Activated naive CD4-positive, alpha-beta T cell treated with anti-CD3 and anti-CD28 coated beads for 36 hours (primary cell): ENCODE measurements around the gene DNMT1. TPM values are rescaled to one million over a fixed set of nuclear protein-coding genes. Genes with fewer than 3 reads are reported as not detected.

Source experiments
- CTCF ChIA-PET: fragments of 350-600 bp; sonication (Branson Sonifier 250); formaldehyde crosslinking; loops from one replicate; lab custom pipeline; 2021; ENCODE audit warnings: antibody characterized with exemption; lab: Charles Lee
- DNase-seq: peaks from one replicate; pipeline ENCODE4 v3.0.0-alpha.2; 2020
- H3K27ac Mint-ChIP-seq: one replicate; pipeline ENCODE4 v1.8.0; 2021; ENCODE audit warnings: mild to moderate bottlenecking, mixed read lengths
- H3K27me3 Mint-ChIP-seq: one replicate; pipeline ENCODE4 v1.8.0; 2021; ENCODE audit warnings: low read depth, mixed read lengths
- H3K36me3 Mint-ChIP-seq: one replicate; pipeline ENCODE4 v1.8.0; 2021; ENCODE audit warnings: low read depth, mixed read lengths
- H3K4me1 Mint-ChIP-seq: one replicate; pipeline ENCODE4 v1.8.0; 2021; ENCODE audit warnings: low read depth, mixed read lengths
- H3K4me3 Mint-ChIP-seq: one replicate; pipeline ENCODE4 v1.8.0; 2021; ENCODE audit warnings: mild to moderate bottlenecking, moderate library complexity, mixed read lengths
- H3K9me3 Mint-ChIP-seq: one replicate; pipeline ENCODE4 v1.8.0; 2021; ENCODE audit warnings: mixed read lengths
- intact Hi-C: fragments of 100-400 bp; cut with micrococcal nuclease; formaldehyde crosslinking; loops from one replicate; pipeline ENCODE4 v1.15.1; 2023
- total RNA-seq, 2 experiments: library from RNA; stranded (reverse); gene quantifications; one replicate each; pipeline ENCODE4 v1.2.3, GENCODE V29; 2021

The DNMT1 gene
- total RNA-seq, 2 experiments from 2014 or later, result 365 to 371 TPM

- Mint-ChIP-seq H3K27ac (peak overlapping the region; percentile 53), H3K36me3 (peaks cover 57% of the 10 kb centered on the region), H3K4me3 (no peak overlapping the region), H3K4me1 (peaks cover 55% of the 10 kb centered on the region), H3K9me3 (no peaks in the 10 kb centered on the region), H3K27me3 (no peaks in the 10 kb centered on the region)
- CTCF ChIA-PET, result interaction anchor here (0.6 to 1.3 kb wide), 3 partner anchors 12 to 112 kb away, joined by 3 to 4 read pairs (median 3); no protein-coding TSS in a partner anchor
- intact Hi-C loops, result loop anchor here (5.0 kb wide), 1 partner anchor 179 kb away; no protein-coding TSS in a partner anchor
- DNase-seq, result no peak
Observed at GRCh38 chr19:10110972-10111317, 83.8 kb downstream of the DNMT1 start.

- CTCF ChIA-PET, result interaction anchor here (0.8 to 4.4 kb wide), 3 partner anchors 10 to 14 kb away, joined by 3 to 20 read pairs (median 4); partner anchors contain the start of gene EIF3G
- DNase-seq, result no peak
- Mint-ChIP-seq H3K27ac (peak overlapping the region; percentile 53), H3K4me1 (peaks cover 60% of the 10 kb centered on the region), H3K27me3 (no peaks in the 10 kb centered on the region), H3K4me3 (no peak overlapping the region), H3K36me3 (peaks cover 55% of the 10 kb centered on the region), H3K9me3 (no peaks in the 10 kb centered on the region)
- intact Hi-C loops, result loop anchor here (5.0 kb wide), 1 partner anchor 178 kb away; no protein-coding TSS in a partner anchor
Observed at GRCh38 chr19:10110076-10110971, 84.4 kb downstream of the DNMT1 start.

GRCh38 chr19:10109528-10109927 lies 85.2 kb downstream of the DNMT1 start:
- Mint-ChIP-seq H3K9me3 (no peaks in the 10 kb centered on the region), H3K27me3 (no peaks in the 10 kb centered on the region), H3K36me3 (peaks cover 52% of the 10 kb centered on the region), H3K27ac (no peak overlapping the region), H3K4me3 (no peak overlapping the region), H3K4me1 (peaks cover 68% of the 10 kb centered on the region)
- intact Hi-C loops, result loop anchor here (5.0 to 10.0 kb wide), 4 partner anchors 225 to 675 kb away; partner anchors contain the start of genes ICAM3, PIN1, RAVER1 and ZNF266
- CTCF ChIA-PET, result interaction anchor here (0.6 to 4.4 kb wide), 4 partner anchors 10 to 1341 kb away, joined by 3 to 20 read pairs (median 3); partner anchors contain the start of gene EIF3G
- no peak for DNase-seq

GRCh38 chr19:10107817-10108367 lies 86.9 kb downstream of the DNMT1 start:
- Mint-ChIP-seq H3K27ac (peak overlapping the region; percentile 85), H3K27me3 (no peaks in the 10 kb centered on the region), H3K9me3 (no peaks in the 10 kb centered on the region), H3K4me3 (peak overlapping the region; percentile 80), H3K4me1 (peaks cover 72% of the 10 kb centered on the region), H3K36me3 (peaks cover 52% of the 10 kb centered on the region)
- CTCF ChIA-PET, result interaction anchor here (0.9 to 4.4 kb wide), 6 partner anchors 9 to 151 kb away, joined by 3 to 20 read pairs (median 6); partner anchors contain the start of gene EIF3G
- DNase-seq, result no peak
- intact Hi-C loops, result loop anchor here (5.0 to 10.0 kb wide), 4 partner anchors 227 to 673 kb away; partner anchors contain the start of genes ICAM3, PIN1, RAVER1 and ZNF266

GRCh38 chr19:10107254-10107653 lies 87.5 kb downstream of the DNMT1 start:
- DNase-seq, result no peak
- H3K9me3 Mint-ChIP-seq, result no peaks in the 10 kb centered on the region
- peak overlapping the region; percentile 80 for H3K4me3 Mint-ChIP-seq
- CTCF ChIA-PET, result interaction anchor here (0.6 to 4.4 kb wide), 6 partner anchors 8 to 424 kb away, joined by 3 to 20 read pairs (median 6); partner anchors contain the start of gene EIF3G
- H3K27ac Mint-ChIP-seq, result peak overlapping the region; percentile 85
- intact Hi-C loops, result loop anchor here (5.0 to 10.0 kb wide), 4 partner anchors 228 to 672 kb away; partner anchors contain the start of genes ICAM3, PIN1, RAVER1 and ZNF266
- H3K27me3 Mint-ChIP-seq, result no peaks in the 10 kb centered on the region
- peaks cover 49% of the 10 kb centered on the region for H3K36me3 Mint-ChIP-seq
- H3K4me1 Mint-ChIP-seq, result peaks cover 72% of the 10 kb centered on the region

- peak within 1 kb of the TSS; percentile 100 for H3K27ac Mint-ChIP-seq
- no peaks in the 10 kb centered on the region for H3K9me3 Mint-ChIP-seq
- H3K4me1 Mint-ChIP-seq, result peaks cover 69% of the 10 kb centered on the region
- peak within 1 kb of the TSS; percentile 80 for H3K4me3 Mint-ChIP-seq
- intact Hi-C loops, result loop anchor here (1.0 to 10.0 kb wide), 8 partner anchors 10 to 672 kb away; partner anchors contain the start of genes DNMT1, EIF3G, ICAM3 and PIN1
- no peaks in the 10 kb centered on the region for H3K27me3 Mint-ChIP-seq
- CTCF ChIA-PET, result interaction anchor here (0.5 to 4.4 kb wide), 3 partner anchors 10 to 281 kb away, joined by 3 to 20 read pairs (median 4); partner anchors contain the start of gene EIF3G
- peaks cover 42% of the 10 kb centered on the region for H3K36me3 Mint-ChIP-seq
- DNase-seq, result peak; percentile 99
Observed at GRCh38 chr19:10106100-10106936, 88.4 kb downstream of the DNMT1 start, which contains the start of gene PPAN. Gene PPAN, plus strand, starts transcription at chr19:10106362. Its CDS starts 33 bp downstream, at chr19:10106395.

GRCh38 chr19:10105509-10106099 lies 89.1 kb downstream of the DNMT1 start:
- Mint-ChIP-seq H3K27ac (peak overlapping the region; percentile 100), H3K36me3 (peaks cover 39% of the 10 kb centered on the region), H3K9me3 (no peaks in the 10 kb centered on the region), H3K4me1 (peaks cover 64% of the 10 kb centered on the region), H3K4me3 (peak overlapping the region; percentile 80), H3K27me3 (no peaks in the 10 kb centered on the region)
- intact Hi-C loops, result loop anchor here (1.0 to 10.0 kb wide), 13 partner anchors 9 to 671 kb away; partner anchors contain the start of genes CDKN2D, DNMT1, EIF3G and ICAM3
- CTCF ChIA-PET, result interaction anchor here (1.3 to 4.4 kb wide), 4 partner anchors 8 to 14 kb away, joined by 4 to 20 read pairs (median 12); partner anchors contain the start of gene EIF3G
- DNase-seq, result peak; percentile 91

GRCh38 chr19:10104665-10105508 lies 89.9 kb downstream of the DNMT1 start:
- H3K27ac Mint-ChIP-seq, result peak overlapping the region; percentile 100
- H3K36me3 Mint-ChIP-seq, result peaks cover 34% of the 10 kb centered on the region
- DNase-seq, result peak; percentile 87
- peak overlapping the region; percentile 80 for H3K4me3 Mint-ChIP-seq
- CTCF ChIA-PET, result interaction anchor here (0.6 to 2.9 kb wide), 7 partner anchors 9 to 125 kb away, joined by 3 to 17 read pairs (median 3); no protein-coding TSS in a partner anchor
- intact Hi-C loops, result loop anchor here (1.0 to 10.0 kb wide), 10 partner anchors 8 to 670 kb away; partner anchors contain the start of genes CDKN2D, ICAM3, PIN1 and RAVER1
- H3K4me1 Mint-ChIP-seq, result peaks cover 62% of the 10 kb centered on the region
- H3K9me3 Mint-ChIP-seq, result no peaks in the 10 kb centered on the region
- H3K27me3 Mint-ChIP-seq, result no peaks in the 10 kb centered on the region

GRCh38 chr19:10104130-10104513 lies 90.6 kb downstream of the DNMT1 start:
- H3K27ac Mint-ChIP-seq, result peak overlapping the region; percentile 100
- CTCF ChIA-PET, result interaction anchor here (0.6 to 2.9 kb wide), 7 partner anchors 8 to 126 kb away, joined by 3 to 17 read pairs (median 3); no protein-coding TSS in a partner anchor
- H3K9me3 Mint-ChIP-seq, result no peaks in the 10 kb centered on the region
- H3K27me3 Mint-ChIP-seq, result no peaks in the 10 kb centered on the region
- peaks cover 27% of the 10 kb centered on the region for H3K36me3 Mint-ChIP-seq
- peaks cover 60% of the 10 kb centered on the region for H3K4me1 Mint-ChIP-seq
- no peak for DNase-seq
- intact Hi-C loops, result loop anchor here (1.0 to 10.0 kb wide), 6 partner anchors 9 to 669 kb away; partner anchors contain the start of genes ICAM3, RAVER1 and ZNF266
- H3K4me3 Mint-ChIP-seq, result peak overlapping the region; percentile 55
